GM12878 (cell line): ENCODE measurements around the gene HOXB2. TPM values are rescaled to one million over a fixed set of nuclear protein-coding genes. Genes with fewer than 3 reads are reported as not detected.

Source experiments
- ATAC-seq: fragments of 200-7000 bp; cut with Tn5 transposase; 3 replicates; pipeline ENCODE4 v1.9.1; 2020; ENCODE audit warnings: mild to moderate bottlenecking, moderate library complexity
- BruUV-seq: library from RNA; stranded (reverse); fragments of 400-500 nt; replicated peaks from 2 replicates; lab custom pipeline; 2021; lab: Mats Ljungman, UMichigan
- CTCF ChIA-PET: fragments of 300-600 bp; sonication (Branson Sonifier 250); formaldehyde crosslinking; extraction: SDS; loops from one replicate; lab custom pipeline; 2021; ENCODE audit warnings: inconsistent platforms; lab: Yijun Ruan, JAX
- POLR2A ChIA-PET: fragments of 350-600 bp; formaldehyde crosslinking; extraction: SDS; loops from one replicate; lab custom pipeline; 2021; ENCODE audit warnings: inconsistent platforms; lab: Charles Lee
- RAD21 ChIA-PET: fragments of 300-600 bp; sonication (Branson Sonifier 250); formaldehyde crosslinking; loops from one replicate; lab custom pipeline; 2023; ENCODE audit warnings: antibody characterized with exemption; ENCODE audit not compliant: unreplicated experiment; lab: Charles Lee
- SMC1A ChIA-PET: fragments of 300-600 bp; sonication (Branson Sonifier 250); formaldehyde crosslinking; loops from one replicate; lab custom pipeline; 2023; ENCODE audit not compliant: unreplicated experiment, uncharacterized antibody; lab: Charles Lee
- DNase-seq: peaks from one replicate; pipeline ENCODE4 v3.0.0-alpha.2; 2011; ENCODE audit warnings: low read depth, low spot score
- FAIRE-seq: peaks from 3 replicates; lab custom pipeline; 2011; peaks lifted over from hg19 to GRCh38; lab: Jason Lieb, UNC
- H2AFZ ChIP-seq: 2 replicates; pipeline ENCODE4 v1.6.0; 2011; ENCODE audit warnings: low read depth, low read length, control low read depth; ENCODE audit not compliant: control insufficient read depth
- H3K27ac ChIP-seq: 2 replicates; pipeline ENCODE4 v1.5.1; 2011; ENCODE audit warnings: control low read depth; ENCODE audit not compliant: control insufficient read depth, insufficient read depth
- H3K27me3 ChIP-seq, 2 experiments: replicated peaks in 1 of 2; 2 replicates each; pipeline versions ENCODE4 v1.6.0 to v1.6.1; 2011; ENCODE audit warnings: low read length in 1 of 2; ENCODE audit not compliant: control insufficient read depth in 2 of 2, insufficient read depth in 2 of 2
- H3K36me3 ChIP-seq, 2 experiments: 2 replicates each; pipeline ENCODE4 v1.5.1; 2011; ENCODE audit warnings: low read length in 1 of 2; ENCODE audit not compliant: control insufficient read depth in 2 of 2, insufficient read depth in 2 of 2
- H3K4me1 ChIP-seq: 2 replicates; pipeline ENCODE4 v1.6.1; 2011; ENCODE audit warnings: mild to moderate bottlenecking, low read length, moderate library complexity, mixed read lengths; ENCODE audit not compliant: control insufficient read depth, insufficient read depth
- H3K4me2 ChIP-seq: 2 replicates; pipeline ENCODE4 v1.6.0; 2011; ENCODE audit warnings: control low read depth; ENCODE audit not compliant: control insufficient read depth, insufficient read depth
- H3K4me3 ChIP-seq: fragments of 200-600 bp; sonication (generic); 2 replicates; pipeline ENCODE4 v1.5.1; 2016
- H3K79me2 ChIP-seq: 2 replicates; pipeline ENCODE4 v1.6.0; 2011; ENCODE audit warnings: low read length; ENCODE audit not compliant: control insufficient read depth, insufficient read depth
- H3K9ac ChIP-seq: 2 replicates; pipeline ENCODE4 v1.8.0; 2011; ENCODE audit warnings: low read length, control low read depth, mixed read lengths; ENCODE audit not compliant: control insufficient read depth, insufficient read depth
- H3K9me3 ChIP-seq: replicated peaks from 3 replicates; pipeline ENCODE4 v1.5.1; 2011; ENCODE audit warnings: mild to moderate bottlenecking, low read length; ENCODE audit not compliant: control insufficient read depth, insufficient read depth
- H4K20me1 ChIP-seq: 2 replicates; pipeline ENCODE4 v1.6.0; 2011; ENCODE audit not compliant: control insufficient read depth, insufficient read depth
- BMI1 ChIP-seq: fragments of 450-650 bp; IDR thresholded peaks from 2 replicates; pipeline ENCODE4 v1.6.1; 2016; ENCODE audit warnings: mild to moderate bottlenecking, moderate library complexity, borderline replicate concordance
- CBFB ChIP-seq: IDR thresholded peaks from 2 replicates; pipeline ENCODE4 v1.6.1; 2016; ENCODE audit warnings: antibody characterized with exemption, low read depth
- FOXK2 ChIP-seq: fragments of 450-650 bp; IDR thresholded peaks from 2 replicates; pipeline ENCODE4 v1.6.1; 2017; ENCODE audit warnings: mild to moderate bottlenecking, moderate library complexity
- HDAC2 ChIP-seq: fragments of 200-600 bp; sonication (generic); IDR thresholded peaks from 2 replicates; pipeline ENCODE4 v1.6.1; 2017
- HDAC6 ChIP-seq: fragments of 200-600 bp; sonication (generic); IDR thresholded peaks from one replicate; pipeline ENCODE4 v1.8.0; 2017; ENCODE audit warnings: antibody characterized with exemption; ENCODE audit not compliant: unreplicated experiment
- JUNB ChIP-seq: IDR thresholded peaks from 2 replicates; pipeline ENCODE4 v1.6.1; 2016; ENCODE audit warnings: antibody characterized with exemption, mild to moderate bottlenecking
- MTA2 ChIP-seq: fragments of 450-650 bp; IDR thresholded peaks from 2 replicates; pipeline ENCODE4 v1.6.1; 2016; ENCODE audit warnings: low read depth, mild to moderate bottlenecking, moderate library complexity
- NFYA ChIP-seq: IDR thresholded peaks from 2 replicates; pipeline ENCODE4 v1.6.1; 2011; ENCODE audit warnings: low read depth, mild to moderate bottlenecking, low read length, improper control_type of control experiment, borderline replicate concordance
- RAD51 ChIP-seq: fragments of 450-650 bp; IDR thresholded peaks from 2 replicates; pipeline ENCODE4 v1.6.1; 2016; ENCODE audit warnings: moderate library complexity, mild to moderate bottlenecking, inconsistent platforms
- SIX5 ChIP-seq: IDR thresholded peaks from 2 replicates; pipeline ENCODE4 v1.6.1; 2011; ENCODE audit warnings: mild to moderate bottlenecking, low read depth, low read length, moderate library complexity; ENCODE audit not compliant: severe bottlenecking
- SREBF2 ChIP-seq: IDR thresholded peaks from 2 replicates; pipeline ENCODE4 v1.6.1; 2012; ENCODE audit warnings: mild to moderate bottlenecking, low read length
- SRF ChIP-seq, 2 experiments: IDR thresholded peaks; 2 replicates each; pipeline ENCODE4 v1.6.1; 2011; ENCODE audit warnings: low read depth in 2 of 2, low read length in 2 of 2, mild to moderate bottlenecking in 1 of 2, moderate library complexity in 1 of 2
- STAT1 ChIP-seq: fragments of 450-650 bp; conservative IDR thresholded peaks from 2 replicates; pipeline ENCODE4 v1.6.1; 2014; ENCODE audit warnings: antibody characterized with exemption, mild to moderate bottlenecking
- TAF1 ChIP-seq: IDR thresholded peaks from 2 replicates; pipeline ENCODE4 v1.6.1; 2011; ENCODE audit warnings: mild to moderate bottlenecking, low read depth, low read length, borderline replicate concordance
- TBL1XR1 ChIP-seq: IDR thresholded peaks from 2 replicates; pipeline ENCODE4 v1.6.1; 2012; ENCODE audit warnings: low read depth, low read length, improper control_type of control experiment
- WGBS: methylation state at CpG from one replicate; pipeline ENCODE4 v1.1.6; 2016; ENCODE audit warnings: low lambda C conversion rate; ENCODE audit not compliant: insufficient replicate concordance, insufficient coverage; ENCODE audit errors: missing lambda C conversion rate; 5-methylcytosine and 5-hydroxymethylcytosine counted together
- in situ Hi-C: fragments of 300-500 bp; cut with MboI; formaldehyde crosslinking; loops from 9 replicates; pipeline ENCODE4 v1.14.3; 2018; ENCODE audit warnings: mixed read lengths
- intact Hi-C: fragments of 100-400 bp; cut with micrococcal nuclease; formaldehyde crosslinking; loops from one replicate; pipeline ENCODE4 v1.14.2; 2022; ENCODE audit not compliant: unreplicated experiment
- polyA plus RNA-seq, 11 experiments: library from polyadenylated mRNA; depleted of rRNA in 4 of 11; unstranded in 6 of 11; stranded (reverse) in 5 of 11; fragments of >200 nt; fragmentation: Nextera tagmentation in 4 of 11; fragmentation: Illumina TruSeq in 1 of 11; extraction: Ambion mirVana in 4 of 11; extraction: Trizol in 1 of 11; gene quantifications; 1 replicate in 1 of 11; 2 replicates in 10 of 11; pipeline versions ENCODE4 v1.2.1 to v1.2.3, GENCODE V29; 2011 to 2016; ENCODE audit warnings: inconsistent platforms in 2 of 11, missing spikeins in 2 of 11, low read depth in 1 of 11
- total RNA-seq, 4 experiments: library from RNA; depleted of rRNA in 3 of 4; stranded (reverse); fragments of >200 nt in 3 of 4; fragmentation: Illumina TruSeq in 1 of 4; extraction: Trizol in 1 of 4; gene quantifications; 2 replicates each; pipeline versions ENCODE4 v1.2.1 to v1.2.3, GENCODE V29; 2013 to 2021
- TF ChIP-seq, protein P1 (sequence below): fragments of 450-650 bp; IDR thresholded peaks from 2 replicates; pipeline ENCODE4 v1.6.1; 2014; ENCODE audit warnings: mild to moderate bottlenecking

HOXB2 gene
- total and polyA plus RNA-seq, 10 of the 15 experiments (the other 5 are each of a cell fraction or from before 2014, with no cell fraction given): 0.16 to 8.8 (median 2.3) TPM

DNA sequence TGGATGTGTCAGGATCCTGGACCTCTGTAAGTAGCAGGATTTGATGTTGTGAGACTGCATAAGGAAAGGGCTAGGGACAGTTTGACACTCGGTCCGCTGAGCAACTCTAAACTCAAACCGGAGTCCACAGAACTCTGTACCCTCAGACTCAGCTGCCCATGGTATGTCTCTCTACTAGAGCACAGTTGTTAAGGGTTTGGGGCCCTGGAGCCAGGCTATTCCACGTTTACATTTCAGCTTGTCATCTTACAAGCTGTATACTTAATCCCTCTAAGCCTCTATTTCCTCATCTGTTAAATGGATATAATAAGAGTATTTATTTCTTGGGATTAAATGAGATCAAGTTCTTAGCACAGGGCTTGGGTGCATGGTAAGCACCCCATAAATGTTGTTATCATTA, 42.0 kb downstream of the HOXB2 start:
- in situ Hi-C loops: no loop called here
- DNase-seq (no peak), FAIRE-seq (no peak), ATAC-seq (no peak)
- no TSS peak for BruUV-seq
- intact Hi-C loops: no loop called here
- H3K27ac ChIP-seq: no peak overlapping the region
- ChIA-PET RAD21 (no interaction called here), CTCF (interaction anchor here (1.1 to 5.7 kb wide), 3 partner anchors 10 to 90 kb away, joined by 3 to 36 read pairs (median 8); partner anchors contain the start of gene HOXB5), POLR2A (interaction anchor here (0.6 to 1.0 kb wide), 2 partner anchors 180 to 334 kb away, joined by 3 to 5 read pairs; no protein-coding TSS in a partner anchor), SMC1A (interaction anchor here (1.2 to 4.6 kb wide), 4 partner anchors 12 to 76 kb away, joined by 3 to 31 read pairs (median 4); no protein-coding TSS in a partner anchor)
- no peaks in the 10 kb centered on the region for H4K20me1 ChIP-seq
- H3K79me2 ChIP-seq: no peaks in the 10 kb centered on the region
- no peaks in the 10 kb centered on the region for H3K36me3 ChIP-seq
- 70% methylated on average over 4 of the region's 4 CpGs for WGBS
- H3K27me3 ChIP-seq: no peaks in the 10 kb centered on the region
- H2AFZ ChIP-seq: no peak overlapping the region
- H3K4me1 ChIP-seq: peaks cover 18% of the 10 kb centered on the region
- no peaks in the 10 kb centered on the region for H3K9me3 ChIP-seq
- no peak overlapping the region for H3K4me3 ChIP-seq
- no peak for TF ChIP-seq SREBF2
- no peak for TF ChIP-seq SIX5
- no peak for TF ChIP-seq FOXK2
- TF ChIP-seq NFYA: no peak
- H3K4me2 ChIP-seq: no peak overlapping the region
- H3K9ac ChIP-seq: no peak overlapping the region

DNA sequence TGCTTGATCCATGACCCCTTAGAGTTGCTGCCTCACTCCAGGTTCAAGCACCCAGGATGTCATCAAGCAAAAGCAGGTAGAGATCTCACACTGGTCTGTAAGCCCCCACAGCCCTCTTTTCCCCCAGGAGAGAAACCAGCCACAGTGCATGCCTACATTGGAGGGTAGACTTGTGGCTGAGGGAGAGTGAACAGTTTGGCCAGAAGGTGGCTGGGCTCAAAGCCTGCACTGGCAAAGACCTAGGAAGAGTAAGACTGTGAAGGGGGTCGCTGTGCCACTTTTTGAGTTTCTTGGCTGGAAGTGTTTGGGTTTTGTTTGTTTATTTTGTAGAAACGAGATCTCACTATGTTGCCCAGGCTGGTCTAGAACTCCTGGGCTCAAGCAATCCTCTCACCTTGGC, 42.6 kb downstream of the HOXB2 start:
- SMC1A ChIA-PET: interaction anchor here (1.7 to 4.6 kb wide), 2 partner anchors 10 to 13 kb away, joined by 9 to 31 read pairs; no protein-coding TSS in a partner anchor
- DNase-seq: no peak

More for the DNA sequence above, 42.6 kb downstream of the HOXB2 start:
- FAIRE-seq: no peak
- Histone ChIP-seq H3K4me3 (no peak overlapping the region), H2AFZ (no peak overlapping the region), H3K79me2 (no peaks in the 10 kb centered on the region), H3K27ac (no peak overlapping the region), H3K4me2 (no peak overlapping the region)
- ChIA-PET RAD21 (no interaction called here), POLR2A (no interaction called here)
- ATAC-seq: no peak
- WGBS: 20% methylated on average over 2 of the region's 2 CpGs
- no TSS peak for BruUV-seq
- intact Hi-C loops: no loop called here
- no peak for TF ChIP-seq SRF (IDR thresholded peaks at IDR 0.05; ENCODE audit: low read depth in 2 of 2, low read length in 2 of 2)
- TF ChIP-seq HDAC2: no peak
- TF ChIP-seq JUNB: no peak
- TF ChIP-seq CBFB: no peak
- TF ChIP-seq HDAC6: no peak
- no peak for TF ChIP-seq TBL1XR1
- no peak for TF ChIP-seq STAT1
- TF ChIP-seq MTA2: no peak
- no peak for TF ChIP-seq BMI1
- TF ChIP-seq, protein P1, sequence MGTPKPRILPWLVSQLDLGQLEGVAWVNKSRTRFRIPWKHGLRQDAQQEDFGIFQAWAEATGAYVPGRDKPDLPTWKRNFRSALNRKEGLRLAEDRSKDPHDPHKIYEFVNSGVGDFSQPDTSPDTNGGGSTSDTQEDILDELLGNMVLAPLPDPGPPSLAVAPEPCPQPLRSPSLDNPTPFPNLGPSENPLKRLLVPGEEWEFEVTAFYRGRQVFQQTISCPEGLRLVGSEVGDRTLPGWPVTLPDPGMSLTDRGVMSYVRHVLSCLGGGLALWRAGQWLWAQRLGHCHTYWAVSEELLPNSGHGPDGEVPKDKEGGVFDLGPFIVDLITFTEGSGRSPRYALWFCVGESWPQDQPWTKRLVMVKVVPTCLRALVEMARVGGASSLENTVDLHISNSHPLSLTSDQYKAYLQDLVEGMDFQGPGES: no peak
- TF ChIP-seq TAF1: no peak
- TF ChIP-seq RAD51: no peak
- TF ChIP-seq, all 136 proteins: peak for 0
- in situ Hi-C loops: no loop called here
- Histone ChIP-seq H3K9ac (no peak overlapping the region), H3K9me3 (no peaks in the 10 kb centered on the region), H3K4me1 (peaks cover 18% of the 10 kb centered on the region), H3K27me3 (no peaks in the 10 kb centered on the region), H3K36me3 (no peaks in the 10 kb centered on the region), H4K20me1 (no peaks in the 10 kb centered on the region)
- CTCF ChIA-PET: interaction anchor here (1.1 to 5.7 kb wide), 4 partner anchors 9 to 91 kb away, joined by 3 to 36 read pairs (median 8); partner anchors contain the start of gene HOXB5
